Suprapubic skin (tissue), 4 donors: ENCODE measurements around the gene COL9A1.

ENCODE experiments used
- POLR2A ChIP-seq, 2 donors: fragments of 450-650 bp; IDR thresholded peaks; one replicate each; pipeline ENCODE4 v1.6.1; 2017; ENCODE audit warnings: antibody characterized with exemption in 2 of 2, mild to moderate bottlenecking in 2 of 2, moderate library complexity in 2 of 2
- POLR2AphosphoS5 ChIP-seq, 3 donors: sonication (generic); formaldehyde crosslinking; IDR thresholded peaks; one replicate each; pipeline ENCODE4 v1.6.1; 2017; ENCODE audit warnings: antibody characterized with exemption in 3 of 3
- TF ChIP-seq, protein P1 (sequence below), 2 donors: fragments of 200-600 bp in 1 of 2; fragments of 450-650 bp in 1 of 2; sonication (generic) in 1 of 2; IDR thresholded peaks; one replicate each; pipeline ENCODE4 v1.5.1; 2016 to 2019; ENCODE audit warnings: antibody characterized with exemption in 2 of 2, mild to moderate bottlenecking in 1 of 2, moderate library complexity in 1 of 2

DNA sequence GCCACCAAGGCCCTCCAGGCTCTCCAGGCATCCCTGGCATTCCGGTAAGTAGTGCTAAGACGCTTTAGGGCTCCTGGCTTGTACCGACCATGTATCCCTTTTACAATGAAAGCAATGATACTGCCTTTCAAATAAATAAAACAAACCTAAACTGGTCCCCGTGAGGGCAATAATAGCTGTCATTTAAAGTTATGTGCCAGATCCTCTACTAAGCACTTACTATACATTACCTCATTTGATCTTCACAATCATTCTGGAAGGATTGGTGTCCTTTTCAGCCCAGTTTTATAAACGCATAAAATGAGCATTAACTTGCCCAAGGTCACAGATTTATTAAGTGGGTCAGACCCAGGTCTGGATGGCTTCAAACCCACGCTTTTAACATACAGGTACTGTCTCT is 114.7 kb downstream of the COL9A1 start:
- TF ChIP-seq, protein P1, sequence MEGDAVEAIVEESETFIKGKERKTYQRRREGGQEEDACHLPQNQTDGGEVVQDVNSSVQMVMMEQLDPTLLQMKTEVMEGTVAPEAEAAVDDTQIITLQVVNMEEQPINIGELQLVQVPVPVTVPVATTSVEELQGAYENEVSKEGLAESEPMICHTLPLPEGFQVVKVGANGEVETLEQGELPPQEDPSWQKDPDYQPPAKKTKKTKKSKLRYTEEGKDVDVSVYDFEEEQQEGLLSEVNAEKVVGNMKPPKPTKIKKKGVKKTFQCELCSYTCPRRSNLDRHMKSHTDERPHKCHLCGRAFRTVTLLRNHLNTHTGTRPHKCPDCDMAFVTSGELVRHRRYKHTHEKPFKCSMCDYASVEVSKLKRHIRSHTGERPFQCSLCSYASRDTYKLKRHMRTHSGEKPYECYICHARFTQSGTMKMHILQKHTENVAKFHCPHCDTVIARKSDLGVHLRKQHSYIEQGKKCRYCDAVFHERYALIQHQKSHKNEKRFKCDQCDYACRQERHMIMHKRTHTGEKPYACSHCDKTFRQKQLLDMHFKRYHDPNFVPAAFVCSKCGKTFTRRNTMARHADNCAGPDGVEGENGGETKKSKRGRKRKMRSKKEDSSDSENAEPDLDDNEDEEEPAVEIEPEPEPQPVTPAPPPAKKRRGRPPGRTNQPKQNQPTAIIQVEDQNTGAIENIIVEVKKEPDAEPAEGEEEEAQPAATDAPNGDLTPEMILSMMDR (IDR thresholded peaks at IDR 0.05): no peak
- TF ChIP-seq POLR2AphosphoS5 (IDR thresholded peaks at IDR 0.05) (no peak), POLR2A (IDR thresholded peaks at IDR 0.05) (no peak)
